Peyer's patch (tissue), 4 donors: ENCODE data around the gene NHSL1. TPM values are rescaled to one million over a fixed set of nuclear protein-coding genes. Genes with fewer than 3 reads are reported as not detected.

ENCODE experiments used
- DNase-seq, 3 donors: peaks; one replicate each; pipeline ENCODE4 v3.0.0-alpha.2; 2017 to 2019
- H3K27ac ChIP-seq, 4 donors: fragments of 200-600 bp; sonication (generic); one replicate each; pipeline ENCODE4 v1.5.1; 2016 to 2019
- H3K27me3 ChIP-seq, 2 donors: fragments of 200-600 bp; sonication (generic); one replicate each; pipeline ENCODE4 v1.5.1; 2019
- H3K36me3 ChIP-seq, 3 donors: fragments of 200-600 bp; sonication (generic); one replicate each; pipeline ENCODE4 v1.5.1; 2016 to 2019
- H3K4me1 ChIP-seq, 4 donors: fragments of 200-600 bp; sonication (generic); one replicate each; pipeline ENCODE4 v1.5.1; 2016 to 2019
- H3K4me3 ChIP-seq, 4 donors: fragments of 200-600 bp; sonication (generic); 1 replicate in 3 of 4; 2 replicates in 1 of 4; pipeline ENCODE4 v1.5.1; 2016 to 2019; ENCODE audit warnings: mild to moderate bottlenecking in 1 of 4
- H3K9me3 ChIP-seq, 4 donors: fragments of 200-600 bp; sonication (generic); one replicate each; pipeline ENCODE4 v1.5.1; 2016 to 2019; ENCODE audit warnings: mild to moderate bottlenecking in 1 of 4
- CTCF ChIP-seq, 6 experiments: fragments of 450-650 bp in 4 of 6; fragments of 200-600 bp in 2 of 6; sonication (generic) in 1 of 6; IDR thresholded peaks; one replicate each; pipeline ENCODE4 v1.5.1; 2017 to 2019; ENCODE audit warnings: antibody characterized with exemption in 6 of 6, mild to moderate bottlenecking in 3 of 6, moderate library complexity in 1 of 6
- POLR2A ChIP-seq, 2 donors: fragments of 450-650 bp; IDR thresholded peaks; one replicate each; pipeline ENCODE4 v1.5.1; 2017; ENCODE audit warnings: antibody characterized with exemption in 2 of 2, mild to moderate bottlenecking in 2 of 2, moderate library complexity in 2 of 2
- total RNA-seq, 4 donors: library from RNA; depleted of rRNA; stranded (reverse); fragments of >200 nt; gene quantifications; one replicate each; pipeline ENCODE4 v1.1.0, GENCODE V29; 2016

The NHSL1 gene
- total RNA-seq, 4 donors from 2014 or later, result 48.7 to 187 (median 160) TPM

GRCh38 chr6:138415125-138415524 lies 84.2 kb downstream of the NHSL1 start:
- Histone ChIP-seq H3K36me3 (peaks cover 0 to 50% (median 0%) of the 10 kb centered on the region in 3 donors), H3K4me3 (no peak overlapping the region), H3K27me3 (no peaks in the 10 kb centered on the region), H3K27ac (no peak overlapping the region), H3K9me3 (no peaks in the 10 kb centered on the region), H3K4me1 (no peaks in the 10 kb centered on the region)
- no peak for DNase-seq
- TF ChIP-seq CTCF (IDR thresholded peaks at IDR 0.05) (no peak), POLR2A (IDR thresholded peaks at IDR 0.05) (no peak)

GRCh38 chr6:138410972-138411880 lies 88.1 kb downstream of the NHSL1 start:
- H3K36me3 ChIP-seq, result peaks cover 0 to 87% (median 0%) of the 10 kb centered on the region in 3 donors
- peaks cover 0 to 1% (median 0%) of the 10 kb centered on the region in 4 donors for H3K4me1 ChIP-seq
- no peaks in the 10 kb centered on the region for H3K9me3 ChIP-seq
- no peak for DNase-seq
- TF ChIP-seq CTCF (IDR thresholded peaks at IDR 0.05), result no peak
- TF ChIP-seq POLR2A (IDR thresholded peaks at IDR 0.05), result no peak
- H3K4me3 ChIP-seq, result no peak overlapping the region
- H3K27me3 ChIP-seq, result no peaks in the 10 kb centered on the region
- no peak overlapping the region for H3K27ac ChIP-seq

GRCh38 chr6:138410048-138410735 lies 89.1 kb downstream of the NHSL1 start:
- Histone ChIP-seq H3K36me3 (peaks cover 0 to 94% (median 0%) of the 10 kb centered on the region in 3 donors), H3K9me3 (no peaks in the 10 kb centered on the region), H3K4me3 (no peak overlapping the region), H3K4me1 (peaks cover 0 to 11% (median 0%) of the 10 kb centered on the region in 4 donors), H3K27me3 (no peaks in the 10 kb centered on the region), H3K27ac (no peak overlapping the region)
- DNase-seq, result peak in 1 of 3 donors; percentile 62
- TF ChIP-seq POLR2A (IDR thresholded peaks at IDR 0.05) (no peak), CTCF (IDR thresholded peaks at IDR 0.05) (no peak)

- H3K4me1 ChIP-seq, result peaks cover 0 to 15% (median 0%) of the 10 kb centered on the region in 4 donors
- no peaks in the 10 kb centered on the region for H3K27me3 ChIP-seq
- no peak for TF ChIP-seq POLR2A (IDR thresholded peaks at IDR 0.05)
- TF ChIP-seq CTCF (IDR thresholded peaks at IDR 0.05), result peak in 3 of 6 experiments; percentile 33 to 46 (median 39)
- peaks cover 0 to 56% (median 0%) of the 10 kb centered on the region in 3 donors for H3K36me3 ChIP-seq
- H3K9me3 ChIP-seq, result no peaks in the 10 kb centered on the region
- H3K27ac ChIP-seq, result peak overlapping the region in 1 of 4 donors; percentile 37
- H3K4me3 ChIP-seq, result no peak overlapping the region
- DNase-seq, result no peak
Measured at GRCh38 chr6:138406443-138406842, 92.9 kb downstream of the NHSL1 start.

- Histone ChIP-seq H3K36me3 (peaks cover 0 to 51% (median 0%) of the 10 kb centered on the region in 3 donors), H3K4me1 (peaks cover 0 to 15% (median 0%) of the 10 kb centered on the region in 4 donors)
Measured at GRCh38 chr6:138405816-138406413, 93.4 kb downstream of the NHSL1 start.

More at GRCh38 chr6:138405816-138406413, 93.4 kb downstream of the NHSL1 start:
- Histone ChIP-seq H3K27me3 (no peaks in the 10 kb centered on the region), H3K4me3 (peak overlapping the region in 1 of 4 donors; percentile 80), H3K27ac (peak overlapping the region in 1 of 4 donors; percentile 37), H3K9me3 (no peaks in the 10 kb centered on the region)
- DNase-seq, result no peak
- TF ChIP-seq POLR2A (IDR thresholded peaks at IDR 0.05) (no peak), CTCF (IDR thresholded peaks at IDR 0.05) (no peak)
